IMR-90 (cell line): ENCODE results near the gene SLC4A1AP.

Experiments used
- CTCF ChIP-seq: conservative IDR thresholded peaks from 2 replicates; pipeline ENCODE4 v1.5.1; 2012; ENCODE audit warnings: mild to moderate bottlenecking, low read depth, low read length, improper control_type of control experiment
- RAD21 ChIP-seq: IDR thresholded peaks from 2 replicates; pipeline ENCODE4 v1.6.1; 2012; ENCODE audit warnings: low read length, improper control_type of control experiment

GRCh38 chr2:27714053-27714452, 50.4 kb downstream of the SLC4A1AP start:
- TF ChIP-seq RAD21 (no peak), CTCF (no peak)
